Stomach (tissue), 9 donors: ENCODE results near the gene POLD2. TPM values are rescaled to one million over a fixed set of nuclear protein-coding genes. Genes with fewer than 3 reads are reported as not detected.

Experiments used
- DNase-seq, 2 donors: peaks; one replicate each; pipeline versions ENCODE4 v3.0.0 to v3.0.0-alpha.2; 2013 to 2019
- H3K27ac ChIP-seq, 5 donors: fragments of 200-600 bp in 4 of 5; sonication (generic) in 4 of 5; one replicate each; pipeline ENCODE4 v1.5.1; 2013 to 2019; ENCODE audit warnings: mild to moderate bottlenecking in 1 of 5, moderate library complexity in 1 of 5
- H3K27me3 ChIP-seq, 3 donors: fragments of 200-600 bp; sonication (generic); one replicate each; pipeline ENCODE4 v1.5.1; 2017 to 2019; ENCODE audit warnings: mixed run types in 1 of 3
- H3K36me3 ChIP-seq, 4 donors: fragments of 200-600 bp; sonication (generic); 1 replicate in 3 of 4; 2 replicates in 1 of 4; pipeline ENCODE4 v1.5.1; 2016 to 2019
- H3K4me1 ChIP-seq, 4 donors: fragments of 200-600 bp; sonication (generic); one replicate each; pipeline ENCODE4 v1.5.1; 2016 to 2019
- H3K4me3 ChIP-seq, 4 donors: fragments of 200-600 bp; sonication (generic) in 3 of 4; one replicate each; pipeline ENCODE4 v1.5.1; 2016 to 2019; ENCODE audit warnings: mild to moderate bottlenecking in 1 of 4
- H3K9me3 ChIP-seq, 4 donors: fragments of 200-600 bp; sonication (generic); one replicate each; pipeline ENCODE4 v1.5.1; 2016 to 2019
- CTCF ChIP-seq, 7 experiments: fragments of 450-650 bp in 4 of 7; fragments of 200-600 bp in 3 of 7; sonication (generic) in 3 of 7; IDR thresholded peaks; one replicate each; pipeline ENCODE4 v1.5.1; 2016 to 2019; ENCODE audit warnings: antibody characterized with exemption in 7 of 7, control low read depth in 2 of 7, mild to moderate bottlenecking in 1 of 7
- EP300 ChIP-seq: sonication (generic); formaldehyde crosslinking; IDR thresholded peaks from one replicate; pipeline ENCODE4 v1.6.1; 2017; ENCODE audit warnings: antibody characterized with exemption
- POLR2A ChIP-seq, 4 donors: fragments of 450-650 bp; IDR thresholded peaks; one replicate each; pipeline ENCODE4 v1.6.1; 2016; ENCODE audit warnings: antibody characterized with exemption in 4 of 4, control low read depth in 2 of 4, mild to moderate bottlenecking in 1 of 4, moderate library complexity in 1 of 4
- POLR2AphosphoS5 ChIP-seq, 3 donors: sonication (generic); formaldehyde crosslinking; IDR thresholded peaks; one replicate each; pipeline ENCODE4 v1.6.1; 2016; ENCODE audit warnings: antibody characterized with exemption in 3 of 3
- WGBS, 5 donors: extraction: QIAGEN DNeasy Blood & Tissue Kit in 3 of 5; methylation state at CpG; one replicate each; pipeline versions ENCODE4 v1.1.5 to v1.1.7; 2013 to 2018; 5-methylcytosine and 5-hydroxymethylcytosine counted together
- intact Hi-C: fragments of 100-400 bp; cut with DNase I; formaldehyde crosslinking; loops from one replicate; pipeline ENCODE4 v1.15.1; 2023; ENCODE audit warnings: low total_unique reads
- polyA plus RNA-seq, 3 donors: library from polyadenylated mRNA; stranded (reverse); fragments of 200-250 nt; gene quantifications; one replicate each; pipeline ENCODE4 v1.2.3, GENCODE V29; 2013
- total RNA-seq, 5 donors: library from RNA; depleted of rRNA; stranded (reverse); fragments of >200 nt; gene quantifications; one replicate each; pipeline versions ENCODE4 v1.1.0 to v1.2.3, GENCODE V29; 2014 to 2016
- donor health status: healthy with polysubstance abuse.
- donor health status: Bipolar disorder and iron deficiency.
- donor health status: healthy.

POLD2 gene
- total and polyA plus RNA-seq, 8 donors, result 19.8 to 91.2 (median 62.3) TPM

- H3K27me3 ChIP-seq, result no peaks in the 10 kb centered on the region
- no peaks in the 10 kb centered on the region for H3K9me3 ChIP-seq
- 59 to 87% (median 84%) methylated on average over 4 to 12 of the region's 12 CpGs for WGBS, 5 donors
- H3K27ac ChIP-seq, result no peak overlapping the region
- H3K36me3 ChIP-seq, result peaks cover 6 to 99% (median 90%) of the 10 kb centered on the region in 4 donors
- intact Hi-C loops, result no loop called here
- peaks cover 0 to 23% (median 6%) of the 10 kb centered on the region in 4 donors for H3K4me1 ChIP-seq
- no peak for TF ChIP-seq CTCF (IDR thresholded peaks at IDR 0.05)
- TF ChIP-seq POLR2A (IDR thresholded peaks at IDR 0.05), result no peak
- TF ChIP-seq EP300, result no peak
- no peak for TF ChIP-seq POLR2AphosphoS5 (IDR thresholded peaks at IDR 0.05)
- no peak overlapping the region for H3K4me3 ChIP-seq
- no peak for DNase-seq
These were observed 8.6 kb downstream of the POLD2 start for GRCh38 chr7:44114586-44115310.

GRCh38 chr7:44113764-44114354, 9.5 kb downstream of the POLD2 start:
- peaks cover 0 to 16% (median 3%) of the 10 kb centered on the region in 4 donors for H3K4me1 ChIP-seq
- H3K9me3 ChIP-seq, result no peaks in the 10 kb centered on the region
- no peaks in the 10 kb centered on the region for H3K27me3 ChIP-seq
- no peak for DNase-seq
- TF ChIP-seq CTCF (IDR thresholded peaks at IDR 0.05), result no peak
- no peak for TF ChIP-seq POLR2A (IDR thresholded peaks at IDR 0.05)
- no peak for TF ChIP-seq EP300
- TF ChIP-seq POLR2AphosphoS5 (IDR thresholded peaks at IDR 0.05), result no peak
- no peak overlapping the region for H3K27ac ChIP-seq
- no peak overlapping the region for H3K4me3 ChIP-seq
- peaks cover 6 to 100% (median 94%) of the 10 kb centered on the region in 4 donors for H3K36me3 ChIP-seq
- intact Hi-C loops, result no loop called here
- WGBS, 5 donors, result 82 to 90% (median 89%) methylated on average over 10 to 24 of the region's 24 CpGs

- H3K27ac ChIP-seq, result peak overlapping the region in 1 of 5 donors; percentile 43
- H3K9me3 ChIP-seq, result no peaks in the 10 kb centered on the region
- peaks cover 0 to 18% (median 4%) of the 10 kb centered on the region in 4 donors for H3K4me1 ChIP-seq
- H3K36me3 ChIP-seq, result peaks cover 6 to 100% (median 96%) of the 10 kb centered on the region in 4 donors
- 50 to 76% (median 67%) methylated on average over 11 to 34 of the region's 34 CpGs for WGBS, 5 donors
- intact Hi-C loops, result no loop called here
- peak overlapping the region in 3 of 4 donors; percentile 0 to 25 (median 9) for H3K4me3 ChIP-seq
- no peaks in the 10 kb centered on the region for H3K27me3 ChIP-seq
- no peak for DNase-seq
- TF ChIP-seq CTCF (IDR thresholded peaks at IDR 0.05) (no peak), POLR2A (IDR thresholded peaks at IDR 0.05) (no peak), POLR2AphosphoS5 (IDR thresholded peaks at IDR 0.05) (no peak), EP300 (no peak)
These were observed 10.2 kb downstream of the POLD2 start for GRCh38 chr7:44112997-44113763.

- peak in 1 of 2 donors; percentile 59 for DNase-seq
- peak overlapping the region in 1 of 5 donors; percentile 43 for H3K27ac ChIP-seq
- intact Hi-C loops, result no loop called here
- no peaks in the 10 kb centered on the region for H3K27me3 ChIP-seq
- H3K9me3 ChIP-seq, result no peaks in the 10 kb centered on the region
- WGBS, 5 donors, result 40 to 72% (median 57%) methylated on average over 34 to 41 of the region's 41 CpGs
- peaks cover 6 to 100% (median 95%) of the 10 kb centered on the region in 4 donors for H3K36me3 ChIP-seq
- peaks cover 0 to 26% (median 7%) of the 10 kb centered on the region in 4 donors for H3K4me1 ChIP-seq
- peak overlapping the region in 3 of 4 donors; percentile 0 to 25 (median 9) for H3K4me3 ChIP-seq
- TF ChIP-seq EP300 (no peak), POLR2A (IDR thresholded peaks at IDR 0.05) (no peak), CTCF (IDR thresholded peaks at IDR 0.05) (no peak), POLR2AphosphoS5 (IDR thresholded peaks at IDR 0.05) (no peak)
These were observed 10.9 kb downstream of the POLD2 start for GRCh38 chr7:44112231-44112996.
